WTC11 (cell line): ENCODE measurements around the gene ZC3H4. TPM values are rescaled to one million over a fixed set of nuclear protein-coding genes. Genes with fewer than 3 reads are reported as not detected.

Source experiments
- ATAC-seq: fragments of 200-7000 bp; cut with Tn5 transposase; 2 replicates; pipeline ENCODE4 v1.10.0; 2021; ENCODE audit warnings: mild to moderate bottlenecking, moderate library complexity
- CTCF ChIA-PET: fragments of 300-600 bp; sonication (Branson Sonifier 250); formaldehyde crosslinking; loops from one replicate; lab custom pipeline; 2021; ENCODE audit warnings: antibody characterized with exemption; lab: Charles Lee
- POLR2A ChIA-PET: fragments of 350-600 bp; sonication (Branson Sonifier 250); formaldehyde crosslinking; loops from one replicate; lab custom pipeline; 2021; ENCODE audit warnings: antibody characterized with exemption; lab: Charles Lee
- DNase-seq: peaks from one replicate; pipeline ENCODE4 v3.0.0; 2021; ENCODE audit warnings: low spot score
- H3K27ac Mint-ChIP-seq: 2 replicates; pipeline ENCODE4 v1.8.0; 2021; ENCODE audit warnings: mixed read lengths
- H3K27me3 Mint-ChIP-seq: 2 replicates; pipeline ENCODE4 v1.8.0; 2021; ENCODE audit warnings: low read depth, mild to moderate bottlenecking, moderate library complexity, mixed read lengths
- H3K36me3 Mint-ChIP-seq: 2 replicates; pipeline ENCODE4 v1.8.0; 2021; ENCODE audit warnings: mixed read lengths
- H3K4me1 Mint-ChIP-seq: 2 replicates; pipeline ENCODE4 v1.8.0; 2022; ENCODE audit warnings: mixed read lengths
- H3K4me3 Mint-ChIP-seq: 2 replicates; pipeline ENCODE4 v1.8.0; 2021; ENCODE audit warnings: mild to moderate bottlenecking, moderate library complexity, mixed read lengths
- H3K9me3 Mint-ChIP-seq: 2 replicates; pipeline ENCODE4 v1.8.0; 2021; ENCODE audit warnings: mixed read lengths
- ATF1 ChIP-seq: sonication (generic); formaldehyde crosslinking; IDR thresholded peaks from 2 replicates; pipeline ENCODE4 v1.8.1; 2023; ENCODE audit warnings: mild to moderate bottlenecking, moderate library complexity, missing genetic modification reagents
- CTCF ChIP-seq: fragments of 200-600 bp; IDR thresholded peaks from 2 replicates; pipeline ENCODE4 v1.8.0; 2022; ENCODE audit warnings: antibody characterized with exemption
- ERG ChIP-seq: fragments of 250-450 bp; sonication (Bioruptor Pico); IDR thresholded peaks from 2 replicates; pipeline ENCODE4 v1.8.0; 2021; ENCODE audit warnings: mild to moderate bottlenecking
- ETV6 ChIP-seq: sonication (generic); formaldehyde crosslinking; IDR thresholded peaks from 2 replicates; pipeline ENCODE4 v1.8.1; 2022; ENCODE audit warnings: mild to moderate bottlenecking, missing genetic modification reagents
- JUN ChIP-seq: sonication (generic); formaldehyde crosslinking; IDR thresholded peaks from 2 replicates; pipeline ENCODE4 v1.8.0; 2023; ENCODE audit warnings: mild to moderate bottlenecking, missing genetic modification reagents
- NFATC4 ChIP-seq: fragments of 250-450 bp; sonication (Bioruptor Pico); IDR thresholded peaks from 2 replicates; pipeline ENCODE4 v1.9.0; 2021; ENCODE audit warnings: mild to moderate bottlenecking
- NR3C1 ChIP-seq: sonication (generic); formaldehyde crosslinking; conservative IDR thresholded peaks from 2 replicates; pipeline ENCODE4 v1.8.1; 2023; ENCODE audit warnings: low read depth, mild to moderate bottlenecking, missing genetic modification reagents
- PRRX2 ChIP-seq: fragments of 250-450 bp; sonication (Bioruptor Pico); IDR thresholded peaks from 2 replicates; pipeline ENCODE4 v1.8.0; 2021; ENCODE audit warnings: mild to moderate bottlenecking
- RELA ChIP-seq: sonication (generic); formaldehyde crosslinking; IDR thresholded peaks from 2 replicates; pipeline ENCODE4 v1.8.1; 2022; ENCODE audit warnings: missing genetic modification reagents, mild to moderate bottlenecking, borderline replicate concordance
- SMAD4 ChIP-seq: sonication (generic); formaldehyde crosslinking; IDR thresholded peaks from 2 replicates; pipeline ENCODE4 v1.8.0; 2022; ENCODE audit warnings: mild to moderate bottlenecking, missing genetic modification reagents
- SOX15 ChIP-seq: fragments of 250-450 bp; sonication (Bioruptor Pico); IDR thresholded peaks from 2 replicates; pipeline ENCODE4 v1.9.0; 2021; ENCODE audit warnings: mild to moderate bottlenecking
- STAT6 ChIP-seq: sonication (generic); formaldehyde crosslinking; conservative IDR thresholded peaks from 2 replicates; pipeline ENCODE4 v1.8.1; 2023; ENCODE audit warnings: mild to moderate bottlenecking, low read depth, missing genetic modification reagents, moderate library complexity
- TCF7 ChIP-seq: sonication (generic); formaldehyde crosslinking; IDR thresholded peaks from 2 replicates; pipeline ENCODE4 v1.8.0; 2022; ENCODE audit warnings: mild to moderate bottlenecking, low read depth, missing genetic modification reagents, moderate library complexity
- TP53 ChIP-seq: sonication (generic); formaldehyde crosslinking; IDR thresholded peaks from 2 replicates; pipeline ENCODE4 v1.8.1; 2023; ENCODE audit warnings: mild to moderate bottlenecking, missing genetic modification reagents
- ZBTB43 ChIP-seq: sonication (generic); formaldehyde crosslinking; IDR thresholded peaks from 2 replicates; pipeline ENCODE4 v1.8.1; 2023; ENCODE audit warnings: mild to moderate bottlenecking, missing genetic modification reagents
- ZSCAN18 ChIP-seq: fragments of 250-450 bp; sonication (Bioruptor Pico); IDR thresholded peaks from 2 replicates; pipeline ENCODE4 v2.1.2; 2022; ENCODE audit warnings: mild to moderate bottlenecking, moderate library complexity
- total RNA-seq: library from RNA; stranded (reverse); gene quantifications from 3 replicates; pipeline ENCODE4 v1.2.3, GENCODE V29; 2021
- TF ChIP-seq, protein P1 (sequence below): sonication (generic); formaldehyde crosslinking; IDR thresholded peaks from 2 replicates; pipeline ENCODE4 v1.8.1; 2022; ENCODE audit warnings: mild to moderate bottlenecking, missing genetic modification reagents, moderate library complexity, borderline replicate concordance
- TF ChIP-seq, protein P2 (sequence below): sonication (generic); formaldehyde crosslinking; IDR thresholded peaks from 2 replicates; pipeline ENCODE4 v1.8.1; 2023; ENCODE audit warnings: mild to moderate bottlenecking, missing genetic modification reagents, moderate library complexity
- TF ChIP-seq, protein P3 (sequence below): sonication (generic); formaldehyde crosslinking; conservative IDR thresholded peaks from 2 replicates; pipeline ENCODE4 v1.8.1; 2022; ENCODE audit warnings: mild to moderate bottlenecking, missing genetic modification reagents
- TF ChIP-seq, protein P4 (sequence below): sonication (generic); formaldehyde crosslinking; IDR thresholded peaks from 2 replicates; pipeline ENCODE4 v1.8.0; 2023; ENCODE audit warnings: missing genetic modification reagents, mild to moderate bottlenecking, borderline replicate concordance

ZC3H4 gene
- total RNA-seq, 1 experiment from 2014 or later = 67.2 TPM

GRCh38 chr19:47057328-47057727 lies 56.2 kb downstream of the ZC3H4 start (continued):
- TF ChIP-seq, protein P1, sequence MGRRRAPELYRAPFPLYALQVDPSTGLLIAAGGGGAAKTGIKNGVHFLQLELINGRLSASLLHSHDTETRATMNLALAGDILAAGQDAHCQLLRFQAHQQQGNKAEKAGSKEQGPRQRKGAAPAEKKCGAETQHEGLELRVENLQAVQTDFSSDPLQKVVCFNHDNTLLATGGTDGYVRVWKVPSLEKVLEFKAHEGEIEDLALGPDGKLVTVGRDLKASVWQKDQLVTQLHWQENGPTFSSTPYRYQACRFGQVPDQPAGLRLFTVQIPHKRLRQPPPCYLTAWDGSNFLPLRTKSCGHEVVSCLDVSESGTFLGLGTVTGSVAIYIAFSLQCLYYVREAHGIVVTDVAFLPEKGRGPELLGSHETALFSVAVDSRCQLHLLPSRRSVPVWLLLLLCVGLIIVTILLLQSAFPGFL = no peak
- TF ChIP-seq, all 79 proteins: peak for 0

GRCh38 chr19:47056411-47056810 lies 57.2 kb downstream of the ZC3H4 start:
- Mint-ChIP-seq H3K4me1 (peaks cover 8% of the 10 kb centered on the region), H3K27ac (no peak overlapping the region), H3K27me3 (peaks cover 32% of the 10 kb centered on the region), H3K9me3 (peaks cover 20% of the 10 kb centered on the region), H3K4me3 (no peak overlapping the region), H3K36me3 (peaks cover 13% of the 10 kb centered on the region)
- CTCF ChIA-PET = interaction anchor here (0.6 to 1.2 kb wide), 2 partner anchors 30 to 43 kb away, joined by 3 read pairs; no protein-coding TSS in a partner anchor
- DNase-seq (no peak), ATAC-seq (no peak)
- POLR2A ChIA-PET = interaction anchor here (0.6 kb wide), 1 partner anchor 74 kb away, joined by 3 read pairs; no protein-coding TSS in a partner anchor
- TF ChIP-seq ETV6 (CRISPR knock-in tag) = no peak
- TF ChIP-seq CTCF = no peak
- no peak for TF ChIP-seq ERG (CRISPR knock-in tag)
- TF ChIP-seq NFATC4 (CRISPR knock-in tag) = no peak
- no peak for TF ChIP-seq ZSCAN18 (CRISPR knock-in tag)
- TF ChIP-seq PRRX2 = no peak
- TF ChIP-seq RELA (CRISPR knock-in tag) = no peak
- TF ChIP-seq, protein P2, sequence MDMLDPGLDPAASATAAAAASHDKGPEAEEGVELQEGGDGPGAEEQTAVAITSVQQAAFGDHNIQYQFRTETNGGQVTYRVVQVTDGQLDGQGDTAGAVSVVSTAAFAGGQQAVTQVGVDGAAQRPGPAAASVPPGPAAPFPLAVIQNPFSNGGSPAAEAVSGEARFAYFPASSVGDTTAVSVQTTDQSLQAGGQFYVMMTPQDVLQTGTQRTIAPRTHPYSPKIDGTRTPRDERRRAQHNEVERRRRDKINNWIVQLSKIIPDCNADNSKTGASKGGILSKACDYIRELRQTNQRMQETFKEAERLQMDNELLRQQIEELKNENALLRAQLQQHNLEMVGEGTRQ = no peak
- no peak for TF ChIP-seq SOX15 (CRISPR knock-in tag)
- TF ChIP-seq NR3C1 (CRISPR knock-in tag) = no peak
- no peak for TF ChIP-seq STAT6
- TF ChIP-seq SMAD4 = no peak
- no peak for TF ChIP-seq TP53 (CRISPR knock-in tag)
- TF ChIP-seq, protein P3, sequence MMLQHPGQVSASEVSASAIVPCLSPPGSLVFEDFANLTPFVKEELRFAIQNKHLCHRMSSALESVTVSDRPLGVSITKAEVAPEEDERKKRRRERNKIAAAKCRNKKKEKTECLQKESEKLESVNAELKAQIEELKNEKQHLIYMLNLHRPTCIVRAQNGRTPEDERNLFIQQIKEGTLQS (CRISPR knock-in tag) = no peak
- TF ChIP-seq ZBTB43 = no peak
- no peak for TF ChIP-seq ATF1 (CRISPR knock-in tag)
- TF ChIP-seq, protein P4, sequence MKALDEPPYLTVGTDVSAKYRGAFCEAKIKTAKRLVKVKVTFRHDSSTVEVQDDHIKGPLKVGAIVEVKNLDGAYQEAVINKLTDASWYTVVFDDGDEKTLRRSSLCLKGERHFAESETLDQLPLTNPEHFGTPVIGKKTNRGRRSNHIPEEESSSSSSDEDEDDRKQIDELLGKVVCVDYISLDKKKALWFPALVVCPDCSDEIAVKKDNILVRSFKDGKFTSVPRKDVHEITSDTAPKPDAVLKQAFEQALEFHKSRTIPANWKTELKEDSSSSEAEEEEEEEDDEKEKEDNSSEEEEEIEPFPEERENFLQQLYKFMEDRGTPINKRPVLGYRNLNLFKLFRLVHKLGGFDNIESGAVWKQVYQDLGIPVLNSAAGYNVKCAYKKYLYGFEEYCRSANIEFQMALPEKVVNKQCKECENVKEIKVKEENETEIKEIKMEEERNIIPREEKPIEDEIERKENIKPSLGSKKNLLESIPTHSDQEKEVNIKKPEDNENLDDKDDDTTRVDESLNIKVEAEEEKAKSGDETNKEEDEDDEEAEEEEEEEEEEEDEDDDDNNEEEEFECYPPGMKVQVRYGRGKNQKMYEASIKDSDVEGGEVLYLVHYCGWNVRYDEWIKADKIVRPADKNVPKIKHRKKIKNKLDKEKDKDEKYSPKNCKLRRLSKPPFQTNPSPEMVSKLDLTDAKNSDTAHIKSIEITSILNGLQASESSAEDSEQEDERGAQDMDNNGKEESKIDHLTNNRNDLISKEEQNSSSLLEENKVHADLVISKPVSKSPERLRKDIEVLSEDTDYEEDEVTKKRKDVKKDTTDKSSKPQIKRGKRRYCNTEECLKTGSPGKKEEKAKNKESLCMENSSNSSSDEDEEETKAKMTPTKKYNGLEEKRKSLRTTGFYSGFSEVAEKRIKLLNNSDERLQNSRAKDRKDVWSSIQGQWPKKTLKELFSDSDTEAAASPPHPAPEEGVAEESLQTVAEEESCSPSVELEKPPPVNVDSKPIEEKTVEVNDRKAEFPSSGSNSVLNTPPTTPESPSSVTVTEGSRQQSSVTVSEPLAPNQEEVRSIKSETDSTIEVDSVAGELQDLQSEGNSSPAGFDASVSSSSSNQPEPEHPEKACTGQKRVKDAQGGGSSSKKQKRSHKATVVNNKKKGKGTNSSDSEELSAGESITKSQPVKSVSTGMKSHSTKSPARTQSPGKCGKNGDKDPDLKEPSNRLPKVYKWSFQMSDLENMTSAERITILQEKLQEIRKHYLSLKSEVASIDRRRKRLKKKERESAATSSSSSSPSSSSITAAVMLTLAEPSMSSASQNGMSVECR (CRISPR knock-in tag) = no peak
- no peak for TF ChIP-seq JUN (CRISPR knock-in tag)
- TF ChIP-seq TCF7 (CRISPR knock-in tag) = no peak
